DOHH2 (cell line): Measurements from ENCODE around the gene ADGRG7.

Experiments
- CTCF ChIP-seq: fragments of 200-600 bp; sonication (generic); IDR thresholded peaks from one replicate; pipeline ENCODE4 v1.5.1; 2014; ENCODE audit warnings: antibody characterized with exemption, mild to moderate bottlenecking, low read depth, low read length; ENCODE audit not compliant: poor library complexity, severe bottlenecking
- EZH2phosphoT487 ChIP-seq: fragments of 200-600 bp; sonication (generic); IDR thresholded peaks from 2 replicates; pipeline ENCODE4 v1.6.1; 2017; ENCODE audit warnings: borderline replicate concordance, mild to moderate bottlenecking, antibody characterized with exemption, low read length, moderate library complexity, mixed read lengths

- peak; percentile 48 for TF ChIP-seq CTCF
- no peak for TF ChIP-seq EZH2phosphoT487
These were observed 127.9 kb downstream of the ADGRG7 start for GRCh38 chr3:100737334-100737733.
